Neural progenitor cell (in vitro differentiated cells): ENCODE data around the gene THOC5.

ENCODE experiments used
- EZH2 ChIP-seq: fragments of 200-600 bp; sonication (generic); IDR thresholded peaks from 2 replicates; pipeline ENCODE4 v1.6.1; 2017; ENCODE audit warnings: antibody characterized with exemption, mild to moderate bottlenecking, moderate library complexity
- EZH2phosphoT487 ChIP-seq: fragments of 200-600 bp; sonication (generic); IDR thresholded peaks from 2 replicates; pipeline ENCODE4 v1.6.1; 2017; ENCODE audit warnings: antibody characterized with exemption
- TF ChIP-seq, protein P1 (sequence below): fragments of 200-600 bp; sonication (generic); IDR thresholded peaks from 2 replicates; pipeline ENCODE4 v1.5.1; 2017; ENCODE audit warnings: antibody characterized with exemption, mild to moderate bottlenecking

- TF ChIP-seq, protein P1, sequence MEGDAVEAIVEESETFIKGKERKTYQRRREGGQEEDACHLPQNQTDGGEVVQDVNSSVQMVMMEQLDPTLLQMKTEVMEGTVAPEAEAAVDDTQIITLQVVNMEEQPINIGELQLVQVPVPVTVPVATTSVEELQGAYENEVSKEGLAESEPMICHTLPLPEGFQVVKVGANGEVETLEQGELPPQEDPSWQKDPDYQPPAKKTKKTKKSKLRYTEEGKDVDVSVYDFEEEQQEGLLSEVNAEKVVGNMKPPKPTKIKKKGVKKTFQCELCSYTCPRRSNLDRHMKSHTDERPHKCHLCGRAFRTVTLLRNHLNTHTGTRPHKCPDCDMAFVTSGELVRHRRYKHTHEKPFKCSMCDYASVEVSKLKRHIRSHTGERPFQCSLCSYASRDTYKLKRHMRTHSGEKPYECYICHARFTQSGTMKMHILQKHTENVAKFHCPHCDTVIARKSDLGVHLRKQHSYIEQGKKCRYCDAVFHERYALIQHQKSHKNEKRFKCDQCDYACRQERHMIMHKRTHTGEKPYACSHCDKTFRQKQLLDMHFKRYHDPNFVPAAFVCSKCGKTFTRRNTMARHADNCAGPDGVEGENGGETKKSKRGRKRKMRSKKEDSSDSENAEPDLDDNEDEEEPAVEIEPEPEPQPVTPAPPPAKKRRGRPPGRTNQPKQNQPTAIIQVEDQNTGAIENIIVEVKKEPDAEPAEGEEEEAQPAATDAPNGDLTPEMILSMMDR, result no peak
- TF ChIP-seq EZH2, result no peak
- TF ChIP-seq EZH2phosphoT487, result no peak
Measured at GRCh38 chr22:29510542-29510941, 43.0 kb downstream of the THOC5 start.
